Measurements from ENCODE around the gene ELP4. TPM values are rescaled to one million over a fixed set of nuclear protein-coding genes. Genes with fewer than 3 reads are reported as not detected.

Gene ELP4
- total and polyA plus RNA-seq, 9 of the 15 experiments (the other 6 are each of a cell fraction or from before 2014, with no cell fraction given) = 24.1 to 60.3 (median 38.7) TPM

GRCh38 chr11:31822927-31823643, 313.5 kb downstream of the ELP4 start:
- ATAC-seq (no peak), DNase-seq (ENCODE audit: extremely low read depth in 1 of 4, low spot score in 3 of 4) (no peak), FAIRE-seq (no peak)
- ChIA-PET POLR2A (no interaction called here), CTCF (ENCODE audit: low intra/inter-chr PET ratio) (no interaction called here)
- H2AFZ ChIP-seq (ENCODE audit: low read depth, low read length) = no peak overlapping the region
- TF ChIP-seq NR2F6 (CRISPR knock-in tag; IDR thresholded peaks at IDR 0.05) = no peak
- TF ChIP-seq ZNF133 (CRISPR knock-in tag; IDR thresholded peaks at IDR 0.05) = no peak
- no peak for TF ChIP-seq MCM3 (IDR thresholded peaks at IDR 0.05)
- TF ChIP-seq DNMT1 (IDR thresholded peaks at IDR 0.05) = no peak
- TF ChIP-seq ZNF778 (CRISPR knock-in tag; IDR thresholded peaks at IDR 0.05) = no peak
- no peak for TF ChIP-seq CREB3L1 (IDR thresholded peaks at IDR 0.05; ENCODE audit: borderline replicate concordance, low read depth)
- TF ChIP-seq ZNF518B (CRISPR knock-in tag; IDR thresholded peaks at IDR 0.05) = no peak
- TF ChIP-seq HMG20B (CRISPR knock-in tag; IDR thresholded peaks at IDR 0.05) = no peak
- no peak overlapping the region for H3K4me2 ChIP-seq (ENCODE audit: insufficient read depth, low read length)
- peaks cover 0 to 27% of the 10 kb centered on the region in 2 experiments; a peak in 3 of 5 replicates for H3K4me1 ChIP-seq (replicated peaks in 1 of 2; ENCODE audit: control insufficient read depth in 2 of 2, insufficient read depth in 2 of 2, low read length in 2 of 2)
- intact Hi-C loops (cut with micrococcal nuclease) (no loop called here), in situ Hi-C loops (cut with MboI) (no loop called here)
- no peaks in the 10 kb centered on the region for H3K9me1 ChIP-seq (ENCODE audit: control insufficient read depth, insufficient read depth, low read length)
- H3K27ac ChIP-seq (ENCODE audit: extremely low read depth, low read depth, low read length) = no peak overlapping the region
- peaks cover 67 to 76% of the 10 kb centered on the region in 2 experiments for H3K27me3 ChIP-seq (ENCODE audit: control insufficient read depth in 2 of 2, insufficient read depth in 2 of 2, low read length in 2 of 2)
- H3K9me3 ChIP-seq (replicated peaks; ENCODE audit: control insufficient read depth, insufficient read depth, low read depth, low read length) = no peaks in the 10 kb centered on the region
- 22% methylated on average over 13 of the region's 14 CpGs for WGBS (ENCODE audit: insufficient coverage, low coverage, missing lambda C conversion rate)
- H4K20me1 ChIP-seq (replicated peaks; ENCODE audit: control insufficient read depth, insufficient read depth, low read length) = no peaks in the 10 kb centered on the region
- no TSS peak for BruUV-seq (replicated peaks)
- H3K79me2 ChIP-seq (ENCODE audit: control insufficient read depth, insufficient read depth, low read length) = no peaks in the 10 kb centered on the region
- no peaks in the 10 kb centered on the region for H3K36me3 ChIP-seq (ENCODE audit: control insufficient read depth, insufficient read depth, low read length)
- H3K9ac ChIP-seq (ENCODE audit: insufficient read depth in 1 of 2, low read depth in 2 of 2, low read length in 2 of 2) = no peak overlapping the region
- no peak overlapping the region for H3K4me3 ChIP-seq

Measured in K562 (cell line).